ENCODE results near the gene DRD4. TPM values are rescaled to one million over a fixed set of nuclear protein-coding genes. Genes with fewer than 3 reads are reported as not detected.
"Not testable (repeated sequence)": the region's sequence is repeated elsewhere in the genome, so short reads cannot be mapped to it uniquely, and the experiment has no call there.

The DRD4 gene
- total RNA-seq, 1 donor from 2014 or later, result 1.3 TPM

- DNase-seq (no peak), ATAC-seq (no peak)
- no peak overlapping the region for H3K4me3 ChIP-seq
- peaks cover 2% of the 10 kb centered on the region for H3K27me3 ChIP-seq (ENCODE audit: low read depth)
- peaks cover 2% of the 10 kb centered on the region for H3K4me1 ChIP-seq
- H3K27ac ChIP-seq, result no peak overlapping the region
- H3K9me3 ChIP-seq, result no peaks in the 10 kb centered on the region
- TF ChIP-seq, protein P1, sequence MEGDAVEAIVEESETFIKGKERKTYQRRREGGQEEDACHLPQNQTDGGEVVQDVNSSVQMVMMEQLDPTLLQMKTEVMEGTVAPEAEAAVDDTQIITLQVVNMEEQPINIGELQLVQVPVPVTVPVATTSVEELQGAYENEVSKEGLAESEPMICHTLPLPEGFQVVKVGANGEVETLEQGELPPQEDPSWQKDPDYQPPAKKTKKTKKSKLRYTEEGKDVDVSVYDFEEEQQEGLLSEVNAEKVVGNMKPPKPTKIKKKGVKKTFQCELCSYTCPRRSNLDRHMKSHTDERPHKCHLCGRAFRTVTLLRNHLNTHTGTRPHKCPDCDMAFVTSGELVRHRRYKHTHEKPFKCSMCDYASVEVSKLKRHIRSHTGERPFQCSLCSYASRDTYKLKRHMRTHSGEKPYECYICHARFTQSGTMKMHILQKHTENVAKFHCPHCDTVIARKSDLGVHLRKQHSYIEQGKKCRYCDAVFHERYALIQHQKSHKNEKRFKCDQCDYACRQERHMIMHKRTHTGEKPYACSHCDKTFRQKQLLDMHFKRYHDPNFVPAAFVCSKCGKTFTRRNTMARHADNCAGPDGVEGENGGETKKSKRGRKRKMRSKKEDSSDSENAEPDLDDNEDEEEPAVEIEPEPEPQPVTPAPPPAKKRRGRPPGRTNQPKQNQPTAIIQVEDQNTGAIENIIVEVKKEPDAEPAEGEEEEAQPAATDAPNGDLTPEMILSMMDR (IDR thresholded peaks at IDR 0.05), result no peak
- intact Hi-C loops (cut with DNase I), result no loop called here
- peaks cover 27% of the 10 kb centered on the region for H3K36me3 ChIP-seq
Measured at GRCh38 chr11:643849-644738, 7.0 kb downstream of the DRD4 start.

DNA sequence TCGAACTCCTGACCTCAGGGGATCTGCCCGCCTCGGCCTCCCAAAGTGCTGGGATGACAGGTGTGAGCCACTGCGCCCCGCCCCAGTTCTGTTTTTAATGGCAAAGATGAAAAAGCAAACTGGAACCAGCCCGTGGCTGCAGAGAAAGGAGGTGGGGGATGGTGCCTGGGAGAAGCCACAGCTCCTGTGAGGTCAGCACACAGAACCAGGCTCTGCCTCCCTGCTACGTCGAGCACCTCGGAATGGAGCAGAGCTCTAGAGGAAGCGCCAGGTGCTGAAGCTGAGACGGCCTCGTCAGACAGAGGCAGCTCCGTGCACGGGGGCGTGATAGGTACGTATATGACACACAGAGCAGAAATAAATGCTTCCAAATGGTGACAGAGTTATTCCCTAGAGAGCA lies 8.5 kb downstream of the DRD4 start:
- H3K27ac ChIP-seq, result no peak overlapping the region
- no peaks in the 10 kb centered on the region for H3K27me3 ChIP-seq (ENCODE audit: low read depth)
- DNase-seq, result no peak
- H3K4me3 ChIP-seq, result no peak overlapping the region
- ATAC-seq, result no peak
- H3K4me1 ChIP-seq, result no peaks in the 10 kb centered on the region
- no peaks in the 10 kb centered on the region for H3K9me3 ChIP-seq
- TF ChIP-seq, protein P1 (IDR thresholded peaks at IDR 0.05), result no peak
- intact Hi-C loops (cut with DNase I), result no loop called here
- H3K36me3 ChIP-seq, result peaks cover 27% of the 10 kb centered on the region

DNA sequence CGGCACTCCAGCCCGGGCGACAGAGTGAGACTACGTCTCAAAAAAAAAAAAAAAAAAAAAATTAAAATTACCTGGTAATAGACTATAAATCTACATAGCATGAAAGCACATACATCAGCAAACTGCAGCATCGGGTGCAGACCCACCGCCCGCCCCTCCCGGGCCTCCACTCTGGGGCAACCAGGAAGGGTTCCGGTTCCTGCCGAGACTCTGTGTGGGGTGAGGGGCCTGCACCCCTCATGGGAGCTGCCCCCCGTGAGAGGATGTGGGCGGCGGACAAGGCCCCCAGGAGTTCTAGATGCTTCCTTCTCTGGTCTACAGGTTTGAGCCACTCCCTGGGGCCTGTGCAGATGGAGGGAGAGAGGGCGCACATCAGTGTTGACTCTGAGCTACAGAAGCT lies 9.1 kb downstream of the DRD4 start:
- TF ChIP-seq, protein P1 (IDR thresholded peaks at IDR 0.05), result no peak
- ATAC-seq (no peak), DNase-seq (no peak)
- Histone ChIP-seq H3K4me3 (no peak overlapping the region), H3K36me3 (peaks cover 31% of the 10 kb centered on the region), H3K27me3 (ENCODE audit: low read depth) (no peaks in the 10 kb centered on the region), H3K27ac (no peak overlapping the region), H3K4me1 (no peaks in the 10 kb centered on the region), H3K9me3 (no peaks in the 10 kb centered on the region)
- intact Hi-C loops (cut with DNase I), result no loop called here

- H3K4me1 ChIP-seq; DNase-seq; H3K27me3 ChIP-seq (ENCODE audit: low read depth); H3K4me3 ChIP-seq; H3K9me3 ChIP-seq; ATAC-seq; H3K27ac ChIP-seq; intact Hi-C loops (cut with DNase I): not testable (repeated sequence)
- peaks cover 31% of the 10 kb centered on the region for H3K36me3 ChIP-seq
Measured at GRCh38 chr11:647672-648158, 10.6 kb downstream of the DRD4 start.

GRCh38 chr11:650482-650881 lies 13.4 kb downstream of the DRD4 start:
- Histone ChIP-seq H3K27ac (no peak overlapping the region), H3K4me1 (no peaks in the 10 kb centered on the region), H3K36me3 (peaks cover 22% of the 10 kb centered on the region), H3K4me3 (no peak overlapping the region), H3K9me3 (no peaks in the 10 kb centered on the region), H3K27me3 (ENCODE audit: low read depth) (no peaks in the 10 kb centered on the region)
- DNase-seq (no peak), ATAC-seq (no peak)
- TF ChIP-seq, protein P1 (IDR thresholded peaks at IDR 0.05), result no peak
- intact Hi-C loops (cut with DNase I), result no loop called here

GRCh38 chr11:653136-653535 lies 16.1 kb downstream of the DRD4 start:
- H3K4me1 ChIP-seq; H3K9me3 ChIP-seq; intact Hi-C loops (cut with DNase I); ATAC-seq; H3K27ac ChIP-seq; H3K4me3 ChIP-seq; H3K27me3 ChIP-seq (ENCODE audit: low read depth): not testable (repeated sequence)
- peak; percentile 66 for DNase-seq
- H3K36me3 ChIP-seq, result peaks cover 17% of the 10 kb centered on the region
